HEK293 (cell line): ENCODE measurements around the gene METRNL.

Source experiments
- CTCF ChIA-PET: fragments of 350-600 bp; formaldehyde crosslinking; extraction: SDS; loops from one replicate; lab custom pipeline; 2021; ENCODE audit warnings: antibody characterized with exemption; lab: Yijun Ruan, JAX
- POLR2A ChIA-PET: fragments of 300-600 bp; formaldehyde crosslinking; extraction: SDS; loops from one replicate; lab custom pipeline; 2020; ENCODE audit warnings: antibody characterized with exemption, inconsistent platforms; lab: Yijun Ruan, JAX
- H3K27ac ChIP-seq: fragments of 200-500 bp; sonication (Bioruptor generic); 2 replicates; pipeline ENCODE4 v1.5.1; 2014; ENCODE audit warnings: low read depth, low read length, control low read depth, inconsistent platforms; ENCODE audit errors: extremely low read depth
- H3K36me3 ChIP-seq, 2 experiments: fragments of 200-500 bp in 1 of 2; sonication (Bioruptor generic) in 1 of 2; 1 replicate in 1 of 2; 2 replicates in 1 of 2; pipeline ENCODE4 v1.5.1; 2014 to 2017; ENCODE audit warnings: inconsistent platforms in 2 of 2, low read length in 2 of 2; ENCODE audit not compliant: control insufficient read depth in 2 of 2, insufficient read depth in 1 of 2
- H3K4me1 ChIP-seq: fragments of 200-500 bp; sonication (Bioruptor generic); 2 replicates; pipeline ENCODE4 v1.5.1; 2014; ENCODE audit warnings: mild to moderate bottlenecking, low read length, inconsistent platforms; ENCODE audit not compliant: control insufficient read depth, insufficient read depth
- H3K4me3 ChIP-seq: 2 replicates; pipeline ENCODE4 v1.5.1; 2011; ENCODE audit warnings: low read depth, mild to moderate bottlenecking, control low read depth, low read length, moderate library complexity
- H3K9me3 ChIP-seq: fragments of 200-500 bp; sonication (Bioruptor generic); 2 replicates; pipeline ENCODE4 v1.5.1; 2014; ENCODE audit warnings: low read depth, low read length, inconsistent platforms; ENCODE audit not compliant: control insufficient read depth, insufficient read depth
- BCL11B ChIP-seq: fragments of 450-650 bp; formaldehyde crosslinking; IDR thresholded peaks from 2 replicates; pipeline ENCODE4 v1.5.1; 2016; ENCODE audit warnings: low read depth, missing biosample characterization, missing genetic modification characterization
- ELK4 ChIP-seq: IDR thresholded peaks from 2 replicates; pipeline ENCODE4 v1.6.1; 2011; ENCODE audit warnings: mild to moderate bottlenecking, low read depth, low read length, borderline replicate concordance
- GLI2 ChIP-seq: fragments of 450-650 bp; formaldehyde crosslinking; IDR thresholded peaks from 2 replicates; pipeline ENCODE4; 2017; ENCODE audit warnings: missing biosample characterization, missing genetic modification characterization, low read depth, borderline replicate concordance
- INSM2 ChIP-seq: fragments of 450-650 bp; formaldehyde crosslinking; IDR thresholded peaks from 2 replicates; pipeline ENCODE4 v1.5.1; 2016; ENCODE audit warnings: missing biosample characterization, missing genetic modification characterization
- PBX3 ChIP-seq: sonication (generic); formaldehyde crosslinking; IDR thresholded peaks from 2 replicates; pipeline ENCODE4 v1.8.1; 2022; ENCODE audit warnings: mild to moderate bottlenecking, moderate library complexity, missing genetic modification reagents
- PRDM1 ChIP-seq: fragments of 450-650 bp; formaldehyde crosslinking; IDR thresholded peaks from 2 replicates; pipeline ENCODE4; 2016; ENCODE audit warnings: missing biosample characterization, missing genetic modification characterization
- ZBTB26 ChIP-seq: fragments of 450-650 bp; formaldehyde crosslinking; optimal IDR thresholded peaks from 2 replicates; pipeline ENCODE3; 2016; ENCODE audit warnings: missing biosample characterization, mild to moderate bottlenecking, missing genetic modification characterization
- ZIC2 ChIP-seq: fragments of 450-650 bp; formaldehyde crosslinking; IDR thresholded peaks from 2 replicates; pipeline ENCODE4 v1.5.1; 2016; ENCODE audit warnings: missing biosample characterization, missing genetic modification characterization
- ZNF148 ChIP-seq: fragments of 450-650 bp; formaldehyde crosslinking; IDR thresholded peaks from 2 replicates; pipeline ENCODE4 v1.5.0; 2017; ENCODE audit warnings: missing biosample characterization, missing genetic modification characterization, borderline replicate concordance
- ZNF18 ChIP-seq: fragments of 450-650 bp; formaldehyde crosslinking; IDR thresholded peaks from 2 replicates; pipeline ENCODE4 v1.5.1; 2016; ENCODE audit warnings: missing biosample characterization, missing genetic modification characterization
- ZNF335 ChIP-seq: fragments of 450-650 bp; formaldehyde crosslinking; conservative IDR thresholded peaks from 2 replicates; pipeline ENCODE4 v1.5.1; 2016; ENCODE audit warnings: missing biosample characterization, missing genetic modification characterization
- ZNF341 ChIP-seq: fragments of 450-650 bp; formaldehyde crosslinking; IDR thresholded peaks from 2 replicates; pipeline ENCODE4; 2016; ENCODE audit warnings: low read depth, missing biosample characterization, missing genetic modification characterization
- ZNF404 ChIP-seq: fragments of 450-650 bp; formaldehyde crosslinking; IDR thresholded peaks from 2 replicates; pipeline ENCODE4 v1.5.1; 2017; ENCODE audit warnings: missing biosample characterization, missing genetic modification characterization
- ZNF514 ChIP-seq: fragments of 450-650 bp; formaldehyde crosslinking; IDR thresholded peaks from 2 replicates; pipeline ENCODE4 v1.5.1; 2016; ENCODE audit warnings: missing biosample characterization, missing genetic modification characterization
- ZNF521 ChIP-seq: fragments of 450-650 bp; formaldehyde crosslinking; IDR thresholded peaks from 2 replicates; pipeline ENCODE4 v1.5.1; 2017; ENCODE audit warnings: missing biosample characterization, mild to moderate bottlenecking, missing genetic modification characterization
- ZNF548 ChIP-seq: fragments of 450-650 bp; formaldehyde crosslinking; IDR thresholded peaks from 2 replicates; pipeline ENCODE4 v1.5.1; 2016; ENCODE audit warnings: missing biosample characterization, missing genetic modification characterization
- ZNF610 ChIP-seq: fragments of 450-650 bp; formaldehyde crosslinking; IDR thresholded peaks from 2 replicates; pipeline ENCODE4 v1.5.1; 2016; ENCODE audit warnings: missing biosample characterization, missing genetic modification characterization, borderline replicate concordance
- ZNF701 ChIP-seq: fragments of 450-650 bp; formaldehyde crosslinking; IDR thresholded peaks from 2 replicates; pipeline ENCODE4 v1.5.1; 2016; ENCODE audit warnings: missing biosample characterization, missing genetic modification characterization
- ZSCAN23 ChIP-seq: fragments of 450-650 bp; formaldehyde crosslinking; IDR thresholded peaks from 2 replicates; pipeline ENCODE4 v1.5.1; 2016; ENCODE audit warnings: missing biosample characterization, missing genetic modification characterization

METRNL gene

GRCh38 chr17:83113792-83114191 is 34.4 kb downstream of the METRNL start:
- Histone ChIP-seq H3K27ac (no peak overlapping the region), H3K36me3 (no peaks in the 10 kb centered on the region), H3K9me3 (no peaks in the 10 kb centered on the region), H3K4me1 (peaks cover 13% of the 10 kb centered on the region), H3K4me3 (no peak overlapping the region)
- ChIA-PET CTCF (no interaction called here), POLR2A (no interaction called here)
- no peak for TF ChIP-seq PBX3 (CRISPR knock-in tag)

GRCh38 chr17:83114706-83115105 is 35.3 kb downstream of the METRNL start:
- Histone ChIP-seq H3K4me1 (peaks cover 11% of the 10 kb centered on the region), H3K27ac (no peak overlapping the region), H3K9me3 (no peaks in the 10 kb centered on the region)
- TF ChIP-seq ZNF514 (tag by site-specific recombination) (no peak), ZNF521 (no peak), ZNF341 (tag by site-specific recombination) (no peak), ZNF610 (no peak), ZNF701 (no peak), ZNF548 (tag by site-specific recombination) (no peak), ZNF18 (tag by site-specific recombination) (no peak), ZSCAN23 (tag by site-specific recombination) (no peak), GLI2 (tag by site-specific recombination) (no peak), ZNF404 (tag by site-specific recombination) (no peak), PRDM1 (no peak), ZIC2 (tag by site-specific recombination) (no peak), ZNF335 (tag by site-specific recombination) (no peak), ELK4 (no peak), BCL11B (tag by site-specific recombination) (no peak), ZBTB26 (no peak), INSM2 (no peak), ZNF148 (tag by site-specific recombination) (no peak)
- TF ChIP-seq, all 188 proteins: peak for 0
- no peaks in the 10 kb centered on the region for H3K36me3 ChIP-seq
- ChIA-PET POLR2A (no interaction called here), CTCF (no interaction called here)
- no peak overlapping the region for H3K4me3 ChIP-seq
